ENCODE results near the gene ZBTB7C. TPM values are rescaled to one million over a fixed set of nuclear protein-coding genes. Genes with fewer than 3 reads are reported as not detected.
A peak's percentile ranks its signal among the peaks of the same experiment; 100 is the strongest.

The ZBTB7C gene
- total RNA-seq, 1 experiment from 2014 or later: not detected

DNA sequence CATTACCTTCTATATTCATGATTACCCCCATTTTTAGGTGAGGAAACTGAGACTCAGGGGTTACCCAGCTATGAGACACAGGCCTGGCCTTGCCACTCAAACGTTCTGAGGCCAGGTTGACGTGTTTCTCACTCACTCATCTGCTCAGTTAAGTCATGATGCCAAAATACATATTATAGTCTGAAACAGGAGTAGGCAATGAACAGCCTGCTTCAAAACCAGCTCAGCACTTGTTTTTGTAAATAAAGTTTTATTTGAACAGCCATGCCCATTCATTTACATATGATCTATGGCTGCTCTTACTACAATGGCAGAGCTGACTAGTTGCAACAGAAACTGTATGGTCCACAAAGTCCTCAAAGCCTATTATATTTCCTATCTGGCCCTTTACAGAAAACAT is 404.6 kb downstream of the ZBTB7C start:
- no peak overlapping the region for H3K4me3 Mint-ChIP-seq (ENCODE audit: low read depth, unreplicated experiment)
- intact Hi-C loops (cut with micrococcal nuclease; ENCODE audit: unreplicated experiment): loop anchor here (5.0 kb wide), 2 partner anchors 72 to 122 kb away; partner anchors contain the start of gene SMAD2
- H3K4me1 Mint-ChIP-seq (ENCODE audit: low read depth, unreplicated experiment): peaks cover 23% of the 10 kb centered on the region
- H3K36me3 Mint-ChIP-seq (ENCODE audit: insufficient read depth, unreplicated experiment): peaks cover 20% of the 10 kb centered on the region
- TF ChIP-seq, protein P1, sequence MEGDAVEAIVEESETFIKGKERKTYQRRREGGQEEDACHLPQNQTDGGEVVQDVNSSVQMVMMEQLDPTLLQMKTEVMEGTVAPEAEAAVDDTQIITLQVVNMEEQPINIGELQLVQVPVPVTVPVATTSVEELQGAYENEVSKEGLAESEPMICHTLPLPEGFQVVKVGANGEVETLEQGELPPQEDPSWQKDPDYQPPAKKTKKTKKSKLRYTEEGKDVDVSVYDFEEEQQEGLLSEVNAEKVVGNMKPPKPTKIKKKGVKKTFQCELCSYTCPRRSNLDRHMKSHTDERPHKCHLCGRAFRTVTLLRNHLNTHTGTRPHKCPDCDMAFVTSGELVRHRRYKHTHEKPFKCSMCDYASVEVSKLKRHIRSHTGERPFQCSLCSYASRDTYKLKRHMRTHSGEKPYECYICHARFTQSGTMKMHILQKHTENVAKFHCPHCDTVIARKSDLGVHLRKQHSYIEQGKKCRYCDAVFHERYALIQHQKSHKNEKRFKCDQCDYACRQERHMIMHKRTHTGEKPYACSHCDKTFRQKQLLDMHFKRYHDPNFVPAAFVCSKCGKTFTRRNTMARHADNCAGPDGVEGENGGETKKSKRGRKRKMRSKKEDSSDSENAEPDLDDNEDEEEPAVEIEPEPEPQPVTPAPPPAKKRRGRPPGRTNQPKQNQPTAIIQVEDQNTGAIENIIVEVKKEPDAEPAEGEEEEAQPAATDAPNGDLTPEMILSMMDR (IDR thresholded peaks at IDR 0.05; ENCODE audit: unreplicated experiment): no peak
- H3K9me3 Mint-ChIP-seq (ENCODE audit: low read depth, unreplicated experiment): no peaks in the 10 kb centered on the region
- H3K27ac Mint-ChIP-seq (ENCODE audit: unreplicated experiment): no peak overlapping the region
- BruUV-seq (replicated peaks): no TSS peak
- no peaks in the 10 kb centered on the region for H3K27me3 Mint-ChIP-seq (ENCODE audit: unreplicated experiment)
- no peak for DNase-seq
- CTCF ChIA-PET: interaction anchor here (0.5 to 2.0 kb wide), 2 partner anchors 16 to 232 kb away, joined by 4 to 8 read pairs; no protein-coding TSS in a partner anchor

DNA sequence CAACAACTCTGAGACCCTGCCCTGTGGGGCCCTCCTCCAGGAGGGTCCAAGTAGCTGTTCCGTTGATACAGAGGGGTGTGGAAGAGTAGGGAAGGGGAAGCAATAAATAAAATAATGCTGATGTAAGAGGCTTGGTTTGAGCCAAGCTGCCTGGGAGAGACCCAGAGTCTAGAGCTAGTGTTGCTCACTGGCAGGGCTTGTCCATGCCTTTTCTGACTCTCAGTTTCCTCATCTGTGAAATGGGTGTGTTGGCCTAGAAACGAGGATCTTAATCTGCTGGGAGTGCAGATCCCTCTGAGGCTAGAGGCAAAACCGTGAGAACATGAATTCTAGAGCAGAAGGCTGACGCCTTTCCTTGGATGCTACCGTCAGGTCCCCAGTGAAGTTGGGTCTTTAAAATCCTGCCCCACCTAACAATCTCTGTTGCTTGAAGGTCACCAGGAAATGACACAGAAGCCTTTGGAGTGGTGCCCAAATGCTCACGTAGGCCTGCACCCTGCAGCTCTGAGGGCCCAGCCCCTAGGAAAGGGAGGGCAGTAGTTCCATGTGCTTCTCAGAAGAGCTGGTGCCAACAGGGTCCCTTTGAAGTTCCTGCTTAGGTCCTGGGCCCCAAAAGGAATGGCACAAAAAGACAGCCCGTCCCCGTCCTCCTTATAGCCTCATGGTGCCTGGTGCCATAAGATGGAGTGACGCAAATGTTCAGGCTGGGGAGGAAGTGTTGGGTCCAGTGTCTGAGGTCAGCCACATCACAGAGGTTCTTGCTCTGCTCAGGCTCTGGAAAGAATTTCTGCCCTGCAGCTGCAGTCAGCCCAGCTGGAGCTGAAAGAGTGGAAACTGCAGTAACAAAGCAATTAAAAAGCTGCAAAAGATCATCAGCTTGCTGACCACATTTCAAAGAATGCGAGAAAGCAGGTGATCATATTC is 405.5 kb downstream of the ZBTB7C start:
- peak; percentile 53 for DNase-seq
- TF ChIP-seq, protein P1 (IDR thresholded peaks at IDR 0.05; ENCODE audit: unreplicated experiment): no peak
- peaks cover 18% of the 10 kb centered on the region for H3K36me3 Mint-ChIP-seq (ENCODE audit: insufficient read depth, unreplicated experiment)
- H3K9me3 Mint-ChIP-seq (ENCODE audit: low read depth, unreplicated experiment): no peaks in the 10 kb centered on the region
- H3K27me3 Mint-ChIP-seq (ENCODE audit: unreplicated experiment): no peaks in the 10 kb centered on the region
- peaks cover 23% of the 10 kb centered on the region for H3K4me1 Mint-ChIP-seq (ENCODE audit: low read depth, unreplicated experiment)
- TSS peak; percentile 37 for BruUV-seq (replicated peaks)
- intact Hi-C loops (cut with micrococcal nuclease; ENCODE audit: unreplicated experiment): loop anchor here (5.0 kb wide), 2 partner anchors 71 to 121 kb away; partner anchors contain the start of gene SMAD2
- H3K4me3 Mint-ChIP-seq (ENCODE audit: low read depth, unreplicated experiment): no peak overlapping the region
- CTCF ChIA-PET: interaction anchor here (0.6 to 2.0 kb wide), 2 partner anchors 43 to 231 kb away, joined by 3 to 8 read pairs; no protein-coding TSS in a partner anchor
- H3K27ac Mint-ChIP-seq (ENCODE audit: unreplicated experiment): peak overlapping the region; percentile 82

DNA sequence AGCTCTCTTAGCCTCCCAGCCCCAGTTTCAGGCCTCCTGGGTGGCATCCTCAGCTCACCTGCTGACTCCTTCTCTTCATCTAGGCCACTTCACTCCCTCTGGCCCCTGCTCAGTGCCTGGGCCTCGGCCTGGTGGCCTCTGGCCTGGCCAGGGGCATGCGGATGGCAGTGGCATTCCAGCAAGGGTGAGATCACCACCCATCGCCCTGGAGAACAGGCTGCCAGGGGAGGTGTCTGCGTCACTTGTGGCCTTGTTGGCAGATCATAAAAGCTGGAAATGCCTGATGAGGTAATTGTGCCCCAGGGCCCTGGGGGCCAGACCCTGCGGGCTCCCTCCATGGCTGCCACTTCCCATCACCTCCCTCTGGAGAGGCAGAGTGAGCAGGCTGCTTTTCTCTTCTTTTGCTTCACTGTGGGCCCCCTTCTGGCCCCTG is 406.2 kb downstream of the ZBTB7C start:
- H3K27ac Mint-ChIP-seq (ENCODE audit: unreplicated experiment): peak overlapping the region; percentile 82
- TF ChIP-seq, protein P1 (IDR thresholded peaks at IDR 0.05; ENCODE audit: unreplicated experiment): no peak
- peaks cover 23% of the 10 kb centered on the region for H3K4me1 Mint-ChIP-seq (ENCODE audit: low read depth, unreplicated experiment)
- H3K27me3 Mint-ChIP-seq (ENCODE audit: unreplicated experiment): no peaks in the 10 kb centered on the region
- DNase-seq: peak; percentile 80
- CTCF ChIA-PET: interaction anchor here (2.0 kb wide), 1 partner anchor 230 kb away, joined by 8 read pairs; no protein-coding TSS in a partner anchor
- peak overlapping the region; percentile 32 for H3K4me3 Mint-ChIP-seq (ENCODE audit: low read depth, unreplicated experiment)
- intact Hi-C loops (cut with micrococcal nuclease; ENCODE audit: unreplicated experiment): loop anchor here (5.0 kb wide), 2 partner anchors 71 to 121 kb away; partner anchors contain the start of gene SMAD2
- H3K36me3 Mint-ChIP-seq (ENCODE audit: insufficient read depth, unreplicated experiment): peaks cover 13% of the 10 kb centered on the region
- no TSS peak for BruUV-seq (replicated peaks)
- H3K9me3 Mint-ChIP-seq (ENCODE audit: low read depth, unreplicated experiment): no peaks in the 10 kb centered on the region

DNA sequence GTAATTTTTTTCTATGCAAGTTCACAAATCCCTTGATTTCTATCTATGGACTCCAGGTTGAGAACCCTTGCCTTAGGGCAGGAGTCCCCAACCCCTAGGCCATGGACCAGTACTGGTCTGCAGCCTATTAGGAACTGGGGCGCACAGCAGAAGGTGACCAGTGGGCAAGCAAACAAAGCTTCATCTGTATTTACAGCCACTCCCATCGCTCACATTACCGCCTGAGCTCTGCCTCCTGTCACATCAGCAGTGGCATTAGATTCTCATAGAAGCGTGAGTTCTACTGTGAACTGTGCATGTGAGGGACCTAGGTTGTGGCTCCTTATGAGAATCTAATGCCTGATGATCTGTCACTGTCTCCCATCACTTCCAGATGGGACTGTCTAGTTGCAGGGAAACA is 408.5 kb downstream of the ZBTB7C start:
- TF ChIP-seq, protein P1 (IDR thresholded peaks at IDR 0.05; ENCODE audit: unreplicated experiment): no peak
- intact Hi-C loops (cut with micrococcal nuclease; ENCODE audit: unreplicated experiment): loop anchor here (5.0 kb wide), 2 partner anchors 68 to 118 kb away; partner anchors contain the start of gene SMAD2
- Mint-ChIP-seq H3K4me3 (ENCODE audit: low read depth, unreplicated experiment) (no peak overlapping the region), H3K36me3 (ENCODE audit: insufficient read depth, unreplicated experiment) (peaks cover 10% of the 10 kb centered on the region), H3K9me3 (ENCODE audit: low read depth, unreplicated experiment) (no peaks in the 10 kb centered on the region), H3K27me3 (ENCODE audit: unreplicated experiment) (no peaks in the 10 kb centered on the region), H3K27ac (ENCODE audit: unreplicated experiment) (no peak overlapping the region), H3K4me1 (ENCODE audit: low read depth, unreplicated experiment) (peaks cover 23% of the 10 kb centered on the region)
- no peak for DNase-seq
- CTCF ChIA-PET: no interaction called here
- BruUV-seq (replicated peaks): no TSS peak

Measured in Calu3 (cell line).